ENCODE measurements around the gene FGGY.
"Not testable (repeated sequence)": the region's sequence is repeated elsewhere in the genome, so short reads cannot be mapped to it uniquely, and the experiment has no call there.

Gene FGGY

GRCh38 chr1:59577774-59578173 is 280.9 kb downstream of the FGGY start:
- DNase-seq (ENCODE audit: low read depth) = no peak
- H3K4me3 ChIP-seq (replicated peaks; ENCODE audit: low read depth, low read length) = no peak overlapping the region
- TF ChIP-seq CTCF (IDR thresholded peaks at IDR 0.05; ENCODE audit: low read length, missing control alignments) = no peak

- no peak for DNase-seq (ENCODE audit: low read depth)
- no peak for TF ChIP-seq CTCF (IDR thresholded peaks at IDR 0.05; ENCODE audit: low read length, missing control alignments)
- no peak overlapping the region for H3K4me3 ChIP-seq (replicated peaks; ENCODE audit: low read depth, low read length)
Measured at GRCh38 chr1:59579222-59579621, 282.3 kb downstream of the FGGY start.

- no peak overlapping the region for H3K4me3 ChIP-seq (replicated peaks; ENCODE audit: low read depth, low read length)
- TF ChIP-seq CTCF (IDR thresholded peaks at IDR 0.05; ENCODE audit: low read length, missing control alignments) = no peak
- DNase-seq (ENCODE audit: low read depth) = no peak
Measured at GRCh38 chr1:59580257-59580656, 283.4 kb downstream of the FGGY start.

- H3K4me3 ChIP-seq (replicated peaks; ENCODE audit: low read depth, low read length); DNase-seq (ENCODE audit: low read depth): not testable (repeated sequence)
Measured at GRCh38 chr1:59592410-59592809, 295.5 kb downstream of the FGGY start.

GRCh38 chr1:59592924-59593323 is 296.0 kb downstream of the FGGY start:
- DNase-seq (ENCODE audit: low read depth) = no peak
- no peak overlapping the region for H3K4me3 ChIP-seq (replicated peaks; ENCODE audit: low read depth, low read length)
- no peak for TF ChIP-seq CTCF (IDR thresholded peaks at IDR 0.05; ENCODE audit: low read length, missing control alignments)

- H3K4me3 ChIP-seq (replicated peaks; ENCODE audit: low read depth, low read length) = no peak overlapping the region
- DNase-seq (ENCODE audit: low read depth) = no peak
- TF ChIP-seq CTCF (IDR thresholded peaks at IDR 0.05; ENCODE audit: low read length, missing control alignments) = no peak
Measured at GRCh38 chr1:59593798-59594790, 297.2 kb downstream of the FGGY start.

GRCh38 chr1:59595774-59596173 is 298.9 kb downstream of the FGGY start:
- peak; percentile 41 for DNase-seq (ENCODE audit: low read depth)
- TF ChIP-seq CTCF (IDR thresholded peaks at IDR 0.05; ENCODE audit: low read length, missing control alignments) = no peak

More at GRCh38 chr1:59595774-59596173, 298.9 kb downstream of the FGGY start:
- H3K4me3 ChIP-seq (replicated peaks; ENCODE audit: low read depth, low read length) = no peak overlapping the region
